ENCODE data around the gene DYSF.

GRCh38 chr2:71457123-71457915, 4.0 kb downstream of the DYSF start:
- TF ChIP-seq CTCF (IDR thresholded peaks at IDR 0.05) (no peak), EP300 (IDR thresholded peaks at IDR 0.05) (no peak), POLR2A (IDR thresholded peaks at IDR 0.05) (no peak)
